Spleen (tissue), 11 donors: ENCODE data around the gene ROCK1. TPM values are rescaled to one million over a fixed set of nuclear protein-coding genes. Genes with fewer than 3 reads are reported as not detected.
"Not testable (repeated sequence)": the region's sequence is repeated elsewhere in the genome, so short reads cannot be mapped to it uniquely, and the experiment has no call there.

Source experiments
- DNase-seq: peaks from one replicate; pipeline ENCODE4 v3.0.0-alpha.2; 2020
- H3K27ac ChIP-seq, 8 donors: fragments of 200-600 bp; sonication (generic) in 7 of 8; 1 replicate in 4 of 8; 2 replicates in 4 of 8; pipeline versions ENCODE4 v1.5.0 to v1.8.0; 2016 to 2021; ENCODE audit warnings: inconsistent platforms in 4 of 8, mild to moderate bottlenecking in 4 of 8, moderate library complexity in 1 of 8
- H3K27me3 ChIP-seq, 7 donors: fragments of 200-600 bp; sonication (generic) in 6 of 7; replicated peaks in 1 of 7; 1 replicate in 4 of 7; 2 replicates in 3 of 7; pipeline versions ENCODE4 v1.5.0 to v1.8.0; 2016 to 2021; ENCODE audit warnings: inconsistent platforms in 3 of 7, mild to moderate bottlenecking in 1 of 7
- H3K36me3 ChIP-seq, 6 donors: fragments of 200-600 bp; sonication (generic) in 5 of 6; 1 replicate in 4 of 6; 2 replicates in 2 of 6; pipeline versions ENCODE4 v1.5.0 to v1.8.0; 2016 to 2021; ENCODE audit warnings: inconsistent platforms in 2 of 6
- H3K4me1 ChIP-seq, 6 donors: fragments of 200-600 bp; sonication (generic) in 5 of 6; 1 replicate in 3 of 6; 2 replicates in 3 of 6; pipeline versions ENCODE4 v1.5.0 to v1.8.0; 2016 to 2021; ENCODE audit warnings: inconsistent platforms in 3 of 6
- H3K4me3 ChIP-seq, 8 donors: fragments of 200-600 bp; sonication (generic) in 7 of 8; 1 replicate in 4 of 8; 2 replicates in 4 of 8; pipeline versions ENCODE4 v1.5.0 to v1.8.0; 2016 to 2021; ENCODE audit warnings: inconsistent platforms in 4 of 8, mild to moderate bottlenecking in 4 of 8, moderate library complexity in 2 of 8
- H3K9me3 ChIP-seq, 8 donors: fragments of 200-600 bp; sonication (generic) in 7 of 8; 1 replicate in 4 of 8; 2 replicates in 4 of 8; pipeline versions ENCODE4 v1.5.0 to v1.8.0; 2016 to 2021; ENCODE audit warnings: inconsistent platforms in 4 of 8
- POLR2A ChIP-seq, 3 donors: fragments of 450-650 bp; IDR thresholded peaks; one replicate each; pipeline ENCODE4 v1.5.1; 2017; ENCODE audit warnings: antibody characterized with exemption in 3 of 3, mild to moderate bottlenecking in 1 of 3
- POLR2AphosphoS5 ChIP-seq, 3 donors: sonication (generic); formaldehyde crosslinking; IDR thresholded peaks; one replicate each; pipeline ENCODE4 v1.5.1; 2017; ENCODE audit warnings: antibody characterized with exemption in 3 of 3
- WGBS, 5 donors: extraction: QIAGEN DNeasy Blood & Tissue Kit in 3 of 5; methylation state at CpG; one replicate each; pipeline versions ENCODE4 v1.1.5 to v1.1.7; 2013 to 2018; 5-methylcytosine and 5-hydroxymethylcytosine counted together
- intact Hi-C: fragments of 100-400 bp; cut with DNase I; formaldehyde crosslinking; loops from one replicate; pipeline ENCODE4 v1.15.0; 2023; ENCODE audit warnings: low total_unique reads
- polyA plus RNA-seq, 3 donors: library from polyadenylated mRNA; stranded (reverse); fragments of 200-250 nt; gene quantifications; one replicate each; pipeline ENCODE4 v1.2.1, GENCODE V29; 2013
- small RNA-seq, 4 donors: library from RNA; depleted of rRNA; stranded (forward); fragments of <200 nt; gene quantifications; one replicate each; pipeline ENCODE3, GENCODE V24; 2016
- total RNA-seq, 7 donors: library from RNA; depleted of rRNA in 3 of 7; stranded (reverse); fragments of >200 nt in 3 of 7; fragmentation: NEBNext Ultra II Directional in 4 of 7; extraction: Animal tissue kit (Norgen Biotek cat#: 25700) in 4 of 7; gene quantifications; one replicate each; pipeline versions ENCODE4 v1.1.0 to v1.2.1, GENCODE V29; 2016 to 2021
- TF ChIP-seq, protein P1 (sequence below), 11 experiments: fragments of 200-600 bp in 7 of 11; fragments of 450-650 bp in 4 of 11; sonication (generic) in 4 of 11; IDR thresholded peaks in 8 of 11; conservative IDR thresholded peaks in 3 of 11; 1 replicate in 7 of 11; 2 replicates in 4 of 11; pipeline versions ENCODE4 v1.4.0 to v1.8.0; 2016 to 2021; ENCODE audit warnings: antibody characterized with exemption in 11 of 11, inconsistent platforms in 4 of 11, mild to moderate bottlenecking in 1 of 11
- donor health status: healthy with polysubstance abuse.
- donor health status: DM: no; HTN: no; CAD: no; lungs with moderate emphysema.
- donor health status: DM: no; HTN: no; CAD: no.
- donor health status: Bipolar disorder and iron deficiency.
- donor health status: healthy.
- donor health status: DM: no; HTN: no; CAD: no.
- donor health status: DM: yes; HTN: yes; CAD: no.

ROCK1 gene
- total and polyA plus RNA-seq, 10 donors = 8.9 to 111 (median 77.3) TPM

DNA sequence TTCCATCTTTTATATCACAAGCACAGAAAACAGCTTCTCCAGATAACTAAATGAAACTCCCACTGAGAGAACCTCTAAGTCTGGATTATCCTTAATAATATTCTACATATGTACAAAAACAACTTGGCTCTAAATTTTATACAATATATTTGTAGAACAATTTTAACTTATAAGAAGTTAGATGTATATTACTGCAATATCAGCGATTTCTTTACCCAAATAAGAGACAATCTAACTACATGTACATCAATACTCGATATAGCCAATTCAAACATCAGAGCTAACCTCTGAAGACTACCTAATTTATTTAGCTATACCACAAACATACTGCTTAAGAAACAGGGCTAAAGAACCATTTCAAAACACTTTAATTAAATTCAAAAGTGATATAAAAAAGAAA lies 148.6 kb downstream of the ROCK1 start:
- WGBS, 5 donors = 95 to 100% (median 98%) methylated on average over 2 of the region's 2 CpGs
- peaks cover 0 to 3% (median 0%) of the 10 kb centered on the region in 8 donors for H3K9me3 ChIP-seq
- H3K4me1 ChIP-seq = no peaks in the 10 kb centered on the region
- intact Hi-C loops = no loop called here
- TF ChIP-seq, protein P1, sequence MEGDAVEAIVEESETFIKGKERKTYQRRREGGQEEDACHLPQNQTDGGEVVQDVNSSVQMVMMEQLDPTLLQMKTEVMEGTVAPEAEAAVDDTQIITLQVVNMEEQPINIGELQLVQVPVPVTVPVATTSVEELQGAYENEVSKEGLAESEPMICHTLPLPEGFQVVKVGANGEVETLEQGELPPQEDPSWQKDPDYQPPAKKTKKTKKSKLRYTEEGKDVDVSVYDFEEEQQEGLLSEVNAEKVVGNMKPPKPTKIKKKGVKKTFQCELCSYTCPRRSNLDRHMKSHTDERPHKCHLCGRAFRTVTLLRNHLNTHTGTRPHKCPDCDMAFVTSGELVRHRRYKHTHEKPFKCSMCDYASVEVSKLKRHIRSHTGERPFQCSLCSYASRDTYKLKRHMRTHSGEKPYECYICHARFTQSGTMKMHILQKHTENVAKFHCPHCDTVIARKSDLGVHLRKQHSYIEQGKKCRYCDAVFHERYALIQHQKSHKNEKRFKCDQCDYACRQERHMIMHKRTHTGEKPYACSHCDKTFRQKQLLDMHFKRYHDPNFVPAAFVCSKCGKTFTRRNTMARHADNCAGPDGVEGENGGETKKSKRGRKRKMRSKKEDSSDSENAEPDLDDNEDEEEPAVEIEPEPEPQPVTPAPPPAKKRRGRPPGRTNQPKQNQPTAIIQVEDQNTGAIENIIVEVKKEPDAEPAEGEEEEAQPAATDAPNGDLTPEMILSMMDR (IDR thresholded peaks at IDR 0.05 in 8 of 11, conservative IDR thresholded peaks at IDR 0.05 in 3 of 11) = no peak
- TF ChIP-seq POLR2AphosphoS5 (IDR thresholded peaks at IDR 0.05) = no peak
- TF ChIP-seq POLR2A (IDR thresholded peaks at IDR 0.05) = no peak
- H3K36me3 ChIP-seq = peaks cover 0 to 93% (median 44%) of the 10 kb centered on the region in 6 donors
- no peak overlapping the region for H3K27ac ChIP-seq
- no peak for DNase-seq
- no peak overlapping the region for H3K4me3 ChIP-seq
- no peaks in the 10 kb centered on the region for H3K27me3 ChIP-seq

DNA sequence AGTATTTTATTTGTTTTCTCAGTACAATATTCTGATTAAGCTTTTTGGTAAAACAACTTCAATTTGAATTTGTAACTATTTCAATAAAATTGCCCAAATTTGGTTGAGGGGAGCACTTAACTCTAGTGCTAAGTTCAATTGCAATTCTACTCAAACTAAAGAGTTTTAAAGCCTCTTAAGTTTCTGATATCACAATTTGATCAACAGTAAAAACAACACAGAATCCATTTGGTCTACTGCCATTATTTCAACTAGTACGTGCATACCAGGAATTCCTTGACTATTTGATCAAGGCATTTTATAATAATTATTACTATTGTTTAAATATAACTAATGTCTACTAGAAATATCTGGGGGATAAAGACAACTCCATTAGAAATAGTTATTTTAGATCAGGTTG lies 150.9 kb downstream of the ROCK1 start:
- no peak for TF ChIP-seq POLR2AphosphoS5 (IDR thresholded peaks at IDR 0.05)
- TF ChIP-seq, protein P1 (IDR thresholded peaks at IDR 0.05 in 8 of 11, conservative IDR thresholded peaks at IDR 0.05 in 3 of 11) = no peak
- TF ChIP-seq POLR2A (IDR thresholded peaks at IDR 0.05) = no peak
- Histone ChIP-seq H3K27me3 (no peaks in the 10 kb centered on the region), H3K4me3 (no peak overlapping the region), H3K27ac (no peak overlapping the region), H3K4me1 (no peaks in the 10 kb centered on the region), H3K36me3 (peaks cover 0 to 91% (median 32%) of the 10 kb centered on the region in 6 donors), H3K9me3 (peaks cover 0 to 10% (median 4%) of the 10 kb centered on the region in 8 donors)
- 88 to 100% (median 94%) methylated on average over 1 of the region's 1 CpG for WGBS, 5 donors
- DNase-seq = no peak
- intact Hi-C loops = no loop called here

DNA sequence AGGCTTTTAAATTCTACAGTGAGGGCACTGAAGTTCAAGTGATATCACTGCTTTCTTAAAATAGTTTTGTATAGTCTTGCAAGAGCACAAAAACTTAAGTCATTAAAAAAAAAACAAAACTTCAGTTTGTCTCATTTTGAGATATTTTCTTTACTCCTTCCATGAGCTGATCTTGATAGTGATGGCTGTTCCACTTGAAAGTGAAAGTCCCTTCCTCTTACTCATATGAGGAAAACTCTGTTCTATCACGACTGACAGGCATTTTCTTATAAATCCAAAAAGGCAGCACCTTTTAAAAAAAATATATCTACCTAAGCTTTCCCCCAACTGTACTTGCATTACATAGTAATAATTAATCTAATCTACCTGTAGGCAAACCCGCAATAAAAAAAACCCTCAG lies 160.8 kb downstream of the ROCK1 start:
- H3K27ac ChIP-seq, H3K4me1 ChIP-seq, DNase-seq, H3K4me3 ChIP-seq, H3K27me3 ChIP-seq, H3K9me3 ChIP-seq, intact Hi-C loops: not testable (repeated sequence)
- H3K36me3 ChIP-seq = peaks cover 0 to 68% (median 5%) of the 10 kb centered on the region in 6 donors
- WGBS, 5 donors = 72 to 81% (median 78%) methylated on average over 2 of the region's 2 CpGs

Small RNA genes lying within 50 kb of the gene (small RNA-seq; reads per million reads assigned to genes)
- gene RNU6-120P = 0 reads per million in 4 donors

Other genes with a start within 250 kb of the ROCK1 start
- gene GREB1L, start 130.4 kb upstream of the ROCK1 start, total RNA-seq = under 1 TPM; 0.28 to 0.79 (median 0.69) TPM
- gene GREB1L, start 130.4 kb upstream of the ROCK1 start, polyA plus RNA-seq = under 1 TPM; under 0.01 to 0.13 (median 0.07) TPM